ENCODE measurements around the gene OPRPN. TPM values are rescaled to one million over a fixed set of nuclear protein-coding genes. Genes with fewer than 3 reads are reported as not detected.

OPRPN gene
- total and polyA plus RNA-seq, 2 experiments from 2014 or later: not detected

DNA sequence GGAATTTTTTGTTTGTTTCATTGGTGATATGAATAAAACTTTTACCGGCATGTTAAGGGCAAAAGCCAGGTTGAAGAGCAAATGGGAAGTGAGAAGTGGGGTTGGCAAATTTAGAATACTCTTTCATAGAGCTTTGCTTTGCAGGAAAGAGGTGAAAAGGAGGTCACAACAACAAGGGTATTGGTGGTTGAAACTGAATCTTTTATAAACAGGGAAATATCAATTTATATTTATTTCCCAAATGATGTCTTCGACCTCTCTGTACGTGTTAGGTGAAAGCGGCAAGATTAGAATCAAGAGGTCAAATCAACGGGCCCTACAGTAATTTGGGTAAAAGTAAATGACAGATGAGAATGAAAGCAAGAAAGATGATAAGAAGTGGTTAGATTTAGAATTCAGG, 33.7 kb upstream of the OPRPN start:
- Histone ChIP-seq H3K4me3 (no peak overlapping the region), H3K79me2 (no peaks in the 10 kb centered on the region), H3K9me3 (ENCODE audit: low read depth) (no peaks in the 10 kb centered on the region), H3K27ac (no peak overlapping the region), H3K36me3 (replicated peaks; ENCODE audit: insufficient read depth, low read depth) (no peaks in the 10 kb centered on the region), H3K27me3 (no peaks in the 10 kb centered on the region), H4K20me1 (ENCODE audit: insufficient read depth, poor library complexity, severe bottlenecking) (no peaks in the 10 kb centered on the region), H3K4me1 (ENCODE audit: insufficient read depth) (no peaks in the 10 kb centered on the region), H2AFZ (no peak overlapping the region), H3K4me2 (no peak overlapping the region), H3K9me2 (replicated peaks; ENCODE audit: insufficient read depth) (no peaks in the 10 kb centered on the region)
- WGBS (ENCODE audit: low lambda C conversion rate, missing lambda C conversion rate): 88% methylated on average over 5 of the region's 5 CpGs
- TF ChIP-seq EZH2 (IDR thresholded peaks at IDR 0.05; ENCODE audit: borderline replicate concordance): no peak
- no peak for TF ChIP-seq CTCF (IDR thresholded peaks at IDR 0.05; ENCODE audit: poor library complexity)
- no peak for TF ChIP-seq EZH2phosphoT487 (IDR thresholded peaks at IDR 0.05; ENCODE audit: low read depth, severe bottlenecking, unreplicated experiment)
- no peak for DNase-seq (ENCODE audit: low spot score)

DNA sequence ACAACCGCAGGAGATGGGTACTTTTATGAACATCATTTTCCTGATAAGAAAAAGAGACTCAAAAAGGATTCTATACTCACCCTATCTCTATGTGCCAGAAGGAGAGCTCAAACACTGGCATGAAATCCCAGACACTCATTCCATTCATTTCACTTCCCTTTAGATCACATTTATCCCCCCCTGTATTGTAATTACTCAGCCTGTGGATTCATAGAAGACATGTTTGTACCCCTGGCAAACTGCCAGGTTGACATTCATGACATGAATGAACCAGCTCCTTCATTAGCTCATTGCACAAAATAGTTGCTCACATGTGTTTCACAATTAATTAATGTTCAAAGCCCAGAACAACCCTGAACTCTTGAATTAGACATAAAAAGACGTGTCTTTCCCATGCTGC, 32.3 kb upstream of the OPRPN start:
- Histone ChIP-seq H3K9me3 (ENCODE audit: low read depth) (no peaks in the 10 kb centered on the region), H2AFZ (no peak overlapping the region), H3K27ac (no peak overlapping the region), H4K20me1 (ENCODE audit: insufficient read depth, poor library complexity, severe bottlenecking) (no peaks in the 10 kb centered on the region), H3K4me2 (no peak overlapping the region), H3K4me3 (no peak overlapping the region), H3K27me3 (no peaks in the 10 kb centered on the region), H3K79me2 (no peaks in the 10 kb centered on the region), H3K36me3 (replicated peaks; ENCODE audit: insufficient read depth, low read depth) (no peaks in the 10 kb centered on the region), H3K9me2 (replicated peaks; ENCODE audit: insufficient read depth) (no peaks in the 10 kb centered on the region), H3K4me1 (ENCODE audit: insufficient read depth) (no peaks in the 10 kb centered on the region)
- no peak for TF ChIP-seq CTCF (IDR thresholded peaks at IDR 0.05; ENCODE audit: poor library complexity)
- no peak for TF ChIP-seq EZH2 (IDR thresholded peaks at IDR 0.05; ENCODE audit: borderline replicate concordance)
- WGBS (ENCODE audit: low lambda C conversion rate, missing lambda C conversion rate): 86% methylated on average over 2 of the region's 2 CpGs
- DNase-seq (ENCODE audit: low spot score): peak; percentile 6

DNA sequence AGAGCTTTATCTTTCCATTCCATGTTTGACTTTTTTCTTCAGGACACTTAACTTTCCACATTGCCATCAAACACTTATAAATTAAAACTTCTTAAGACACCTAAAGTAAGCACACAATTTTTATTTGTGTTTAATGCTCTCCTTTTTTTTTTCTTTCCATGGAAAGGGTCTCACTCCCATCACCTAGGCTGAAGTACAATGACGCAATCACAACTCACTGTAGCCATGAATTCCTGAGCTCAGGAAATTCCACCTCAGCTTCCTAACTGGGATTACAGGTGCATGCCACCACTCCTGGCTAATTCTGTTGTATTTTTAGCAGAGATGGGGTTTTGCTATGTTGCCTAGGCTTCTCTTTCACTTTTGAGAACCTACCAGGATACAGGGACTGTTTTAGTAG, 29.9 kb upstream of the OPRPN start:
- no peak overlapping the region for H2AFZ ChIP-seq
- no peaks in the 10 kb centered on the region for H3K4me1 ChIP-seq (ENCODE audit: insufficient read depth)
- H3K4me3 ChIP-seq: no peak overlapping the region
- WGBS (ENCODE audit: low lambda C conversion rate, missing lambda C conversion rate): 96% methylated on average over 1 of the region's 1 CpG
- no peak overlapping the region for H3K4me2 ChIP-seq
- H3K27ac ChIP-seq: no peak overlapping the region
- no peak for DNase-seq (ENCODE audit: low spot score)
- no peaks in the 10 kb centered on the region for H4K20me1 ChIP-seq (ENCODE audit: insufficient read depth, poor library complexity, severe bottlenecking)
- H3K36me3 ChIP-seq (replicated peaks; ENCODE audit: insufficient read depth, low read depth): no peaks in the 10 kb centered on the region
- H3K27me3 ChIP-seq: no peaks in the 10 kb centered on the region
- no peaks in the 10 kb centered on the region for H3K9me2 ChIP-seq (replicated peaks; ENCODE audit: insufficient read depth)
- TF ChIP-seq EZH2 (IDR thresholded peaks at IDR 0.05; ENCODE audit: borderline replicate concordance) (no peak), CTCF (IDR thresholded peaks at IDR 0.05; ENCODE audit: poor library complexity) (no peak), EZH2phosphoT487 (IDR thresholded peaks at IDR 0.05; ENCODE audit: low read depth, severe bottlenecking, unreplicated experiment) (no peak)
- no peaks in the 10 kb centered on the region for H3K9me3 ChIP-seq (ENCODE audit: low read depth)
- no peaks in the 10 kb centered on the region for H3K79me2 ChIP-seq

GRCh38 chr4:70371987-70372386, 25.8 kb upstream of the OPRPN start:
- no peaks in the 10 kb centered on the region for H3K36me3 ChIP-seq (replicated peaks; ENCODE audit: insufficient read depth, low read depth)
- H3K79me2 ChIP-seq: no peaks in the 10 kb centered on the region
- H3K27ac ChIP-seq: no peak overlapping the region
- H3K4me2 ChIP-seq: no peak overlapping the region
- DNase-seq (ENCODE audit: low spot score): no peak
- H3K4me3 ChIP-seq: no peak overlapping the region
- no peaks in the 10 kb centered on the region for H3K4me1 ChIP-seq (ENCODE audit: insufficient read depth)
- H4K20me1 ChIP-seq (ENCODE audit: insufficient read depth, poor library complexity, severe bottlenecking): no peaks in the 10 kb centered on the region
- no peak overlapping the region for H2AFZ ChIP-seq
- H3K27me3 ChIP-seq: no peaks in the 10 kb centered on the region
- TF ChIP-seq EZH2 (IDR thresholded peaks at IDR 0.05; ENCODE audit: borderline replicate concordance) (no peak), CTCF (IDR thresholded peaks at IDR 0.05; ENCODE audit: poor library complexity) (no peak), EZH2phosphoT487 (IDR thresholded peaks at IDR 0.05; ENCODE audit: low read depth, severe bottlenecking, unreplicated experiment) (no peak)
- 88% methylated on average over 4 of the region's 4 CpGs for WGBS (ENCODE audit: low lambda C conversion rate, missing lambda C conversion rate)
- H3K9me2 ChIP-seq (replicated peaks; ENCODE audit: insufficient read depth): no peaks in the 10 kb centered on the region
- no peaks in the 10 kb centered on the region for H3K9me3 ChIP-seq (ENCODE audit: low read depth)
